Measurements from ENCODE around the gene ADAMTSL3. TPM values are rescaled to one million over a fixed set of nuclear protein-coding genes. Genes with fewer than 3 reads are reported as not detected.

ADAMTSL3 gene
- total RNA-seq, 4 donors from 2014 or later, result 3.1 to 48.2 (median 24.6) TPM

GRCh38 chr15:83917432-83917831, 263.5 kb downstream of the ADAMTSL3 start:
- no peak for DNase-seq
- intact Hi-C loops (cut with DNase I; ENCODE audit: low total_unique reads), result no loop called here
- H3K36me3 ChIP-seq, result no peaks in the 10 kb centered on the region
- no peaks in the 10 kb centered on the region for H3K27me3 ChIP-seq
- H3K9me3 ChIP-seq, result no peaks in the 10 kb centered on the region
- H3K4me1 ChIP-seq, result no peaks in the 10 kb centered on the region
- no peak overlapping the region for H3K27ac ChIP-seq
- TF ChIP-seq POLR2A (IDR thresholded peaks at IDR 0.05), result no peak
- no peak for TF ChIP-seq CTCF (IDR thresholded peaks at IDR 0.05)
- no peak overlapping the region for H3K4me3 ChIP-seq

GRCh38 chr15:83918011-83918410, 264.1 kb downstream of the ADAMTSL3 start:
- Histone ChIP-seq H3K27ac (no peak overlapping the region), H3K4me3 (no peak overlapping the region), H3K4me1 (no peaks in the 10 kb centered on the region), H3K27me3 (no peaks in the 10 kb centered on the region), H3K36me3 (no peaks in the 10 kb centered on the region), H3K9me3 (no peaks in the 10 kb centered on the region)
- intact Hi-C loops (cut with DNase I; ENCODE audit: low total_unique reads), result no loop called here
- no peak for DNase-seq
- TF ChIP-seq CTCF (IDR thresholded peaks at IDR 0.05) (no peak), POLR2A (IDR thresholded peaks at IDR 0.05) (no peak)

GRCh38 chr15:83919319-83919830, 265.5 kb downstream of the ADAMTSL3 start:
- TF ChIP-seq POLR2A (IDR thresholded peaks at IDR 0.05) (no peak), CTCF (IDR thresholded peaks at IDR 0.05) (no peak)

DNA sequence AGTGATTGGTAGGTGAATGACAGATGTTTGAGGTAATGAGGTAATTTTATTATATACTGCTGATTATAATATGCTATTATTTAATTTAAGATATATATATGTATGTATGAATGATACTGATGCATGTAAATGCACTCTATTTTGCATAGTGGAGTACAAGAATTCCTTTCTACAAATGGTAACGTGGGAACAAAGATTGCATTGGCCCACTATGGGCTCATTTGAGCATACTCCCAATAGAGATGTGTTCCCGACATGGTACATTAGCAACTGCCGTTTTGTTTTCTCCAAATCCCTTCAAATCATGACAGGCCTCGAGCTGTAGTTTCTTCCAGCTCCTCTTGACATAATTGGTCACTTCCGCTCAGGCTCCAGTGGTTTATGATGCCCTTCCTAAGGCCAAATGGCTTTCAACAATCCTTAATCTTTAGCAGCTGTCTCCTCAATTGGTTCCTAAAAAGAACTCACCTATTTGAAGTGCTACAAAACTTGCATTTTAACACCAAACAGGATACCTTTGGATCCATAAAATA, 266.1 kb downstream of the ADAMTSL3 start:
- Histone ChIP-seq H3K36me3 (no peaks in the 10 kb centered on the region), H3K9me3 (no peaks in the 10 kb centered on the region), H3K27ac (no peak overlapping the region), H3K4me1 (no peaks in the 10 kb centered on the region), H3K27me3 (no peaks in the 10 kb centered on the region), H3K4me3 (no peak overlapping the region)
- TF ChIP-seq CTCF (IDR thresholded peaks at IDR 0.05), result no peak
- no peak for DNase-seq
- intact Hi-C loops (cut with DNase I; ENCODE audit: low total_unique reads), result no loop called here

More at GRCh38 chr15:83919319-83919830, 265.5 kb downstream of the ADAMTSL3 start:
- intact Hi-C loops (cut with DNase I; ENCODE audit: low total_unique reads), result no loop called here
- Histone ChIP-seq H3K27ac (no peak overlapping the region), H3K4me3 (no peak overlapping the region), H3K9me3 (no peaks in the 10 kb centered on the region), H3K4me1 (no peaks in the 10 kb centered on the region), H3K27me3 (no peaks in the 10 kb centered on the region), H3K36me3 (no peaks in the 10 kb centered on the region)
- DNase-seq, result no peak

DNA sequence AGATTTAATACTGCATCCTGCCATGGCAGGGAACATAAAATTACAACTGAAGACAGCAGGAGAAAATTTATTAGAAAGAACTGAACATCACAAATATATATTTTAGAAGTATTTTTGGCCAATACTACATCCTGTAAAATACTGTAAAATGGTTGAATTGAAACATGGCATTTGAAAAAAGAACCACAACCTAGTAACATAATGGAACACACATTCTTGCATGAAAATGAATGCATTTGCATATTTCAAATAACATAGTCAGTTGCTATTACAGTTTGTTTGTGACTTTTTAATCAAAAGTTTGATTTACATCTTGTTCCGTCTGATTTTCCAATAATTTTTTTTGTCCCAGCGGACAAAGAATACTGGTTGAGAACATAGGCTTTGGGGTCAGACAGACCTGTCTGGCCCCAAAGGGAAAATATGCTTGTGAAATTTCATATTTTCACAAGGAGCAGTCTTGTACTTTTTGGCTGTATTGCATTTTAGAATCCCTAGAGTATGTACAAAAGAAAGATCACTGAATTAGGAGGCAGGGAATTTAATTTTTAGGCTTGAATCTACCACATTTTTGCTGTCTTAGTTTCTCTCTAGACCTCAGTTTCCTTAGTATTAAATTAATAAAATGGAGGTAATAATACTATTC, 268.8 kb downstream of the ADAMTSL3 start:
- H3K4me1 ChIP-seq, result no peaks in the 10 kb centered on the region
- no peak for DNase-seq

More for the DNA sequence above, 268.8 kb downstream of the ADAMTSL3 start:
- Histone ChIP-seq H3K9me3 (no peaks in the 10 kb centered on the region), H3K27ac (no peak overlapping the region), H3K36me3 (no peaks in the 10 kb centered on the region), H3K27me3 (no peaks in the 10 kb centered on the region), H3K4me3 (no peak overlapping the region)
- no peak for TF ChIP-seq CTCF (IDR thresholded peaks at IDR 0.05)
- intact Hi-C loops (cut with DNase I; ENCODE audit: low total_unique reads), result no loop called here
